OCI-M2 (cell line): ENCODE measurements around the gene PALM3.
A peak's percentile ranks its signal among the peaks of the same experiment; 100 is the strongest.
"Not testable (repeated sequence)": the region's sequence is repeated elsewhere in the genome, so short reads cannot be mapped to it uniquely, and the experiment has no call there.

Source experiments
- DNase-seq: peaks from one replicate; lab custom pipeline; 2025; ENCODE audit not compliant: unreplicated experiment; lab: John Stamatoyannopoulos, UW

PALM3 gene

GRCh38 chr19:14059652-14060155 lies 2.2 kb downstream of the PALM3 start:
- peak; percentile 38 for DNase-seq

DNA sequence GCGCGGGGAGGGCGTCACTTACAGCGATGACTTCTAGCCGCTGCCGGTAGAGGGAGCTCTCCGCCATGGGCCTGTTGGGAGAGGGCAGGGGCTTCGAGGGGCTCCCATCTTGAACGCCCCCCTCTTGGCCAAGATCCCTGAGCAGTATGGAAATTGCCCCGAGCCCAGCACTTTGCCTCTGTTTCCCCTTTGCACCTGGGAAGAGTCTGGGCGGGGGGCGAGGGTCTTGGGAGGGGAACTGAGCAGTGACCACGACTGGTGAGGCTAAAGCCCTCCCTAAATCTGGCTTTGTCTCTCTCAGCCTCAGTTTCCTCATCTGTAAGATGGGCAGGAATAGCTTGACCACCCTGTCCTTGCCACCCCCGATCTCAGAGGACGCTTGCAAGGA lies 2.8 kb downstream of the PALM3 start:
- no peak for DNase-seq

- DNase-seq = no peak
These were observed 3.4 kb downstream of the PALM3 start for GRCh38 chr19:14058182-14059092.

DNA sequence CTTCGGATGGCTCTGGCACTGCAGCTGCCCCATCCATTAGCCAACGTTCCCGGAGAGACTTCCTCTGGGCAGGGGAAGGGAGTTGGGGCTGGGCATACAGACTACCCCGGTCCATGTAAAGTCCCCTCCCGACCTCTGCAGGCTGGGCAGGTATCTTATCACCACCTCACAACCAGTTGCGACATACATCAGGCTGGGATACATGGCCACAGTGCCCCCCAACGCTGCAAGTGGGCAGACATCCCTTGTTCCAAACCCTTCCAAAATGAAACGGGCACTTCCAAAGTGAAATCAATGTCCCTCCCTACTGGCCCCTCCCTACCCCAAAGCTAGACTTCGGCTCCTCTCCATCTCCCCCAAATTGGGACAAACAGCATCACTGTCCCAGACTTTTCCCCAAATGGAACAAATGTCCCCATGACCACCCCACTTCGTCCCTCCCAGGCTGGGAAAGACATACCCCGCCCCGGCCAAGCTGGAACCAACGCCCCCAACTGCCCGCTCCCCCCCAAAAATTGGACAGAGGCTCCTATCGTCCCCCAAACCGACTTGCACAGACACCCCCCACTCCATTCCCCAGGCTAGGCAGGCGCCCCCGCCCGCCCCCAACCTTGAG lies 5.0 kb downstream of the PALM3 start:
- DNase-seq = no peak

DNA sequence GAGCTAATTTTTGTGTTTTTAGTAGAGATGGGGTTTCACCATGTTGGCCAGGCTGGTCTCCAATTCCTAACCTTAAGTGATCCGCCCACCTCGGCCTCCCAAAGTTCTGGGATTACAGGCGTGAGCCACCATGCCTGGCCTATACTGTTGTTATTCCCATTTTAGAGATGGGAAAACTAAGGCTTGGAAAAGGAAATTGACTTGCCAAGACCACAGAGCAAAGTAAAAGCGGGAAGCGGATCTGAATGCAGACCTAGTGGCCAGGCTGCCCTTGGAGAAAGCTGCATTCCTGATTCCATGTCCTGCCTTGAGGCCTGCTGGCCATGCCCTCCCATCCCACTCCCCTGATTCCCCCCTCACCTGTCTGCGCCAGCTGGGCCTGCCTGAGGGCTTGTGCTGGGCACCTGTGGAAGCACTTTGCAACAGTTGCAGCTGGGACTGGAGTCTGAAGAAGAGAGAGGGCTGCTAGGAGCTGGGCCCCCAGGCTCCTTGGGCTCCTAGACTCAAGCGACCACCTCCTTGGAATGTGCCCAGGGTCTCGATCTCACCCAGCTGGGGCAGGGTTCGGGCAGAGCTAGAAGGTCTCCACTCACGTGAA lies 5.7 kb downstream of the PALM3 start:
- DNase-seq = no peak

DNA sequence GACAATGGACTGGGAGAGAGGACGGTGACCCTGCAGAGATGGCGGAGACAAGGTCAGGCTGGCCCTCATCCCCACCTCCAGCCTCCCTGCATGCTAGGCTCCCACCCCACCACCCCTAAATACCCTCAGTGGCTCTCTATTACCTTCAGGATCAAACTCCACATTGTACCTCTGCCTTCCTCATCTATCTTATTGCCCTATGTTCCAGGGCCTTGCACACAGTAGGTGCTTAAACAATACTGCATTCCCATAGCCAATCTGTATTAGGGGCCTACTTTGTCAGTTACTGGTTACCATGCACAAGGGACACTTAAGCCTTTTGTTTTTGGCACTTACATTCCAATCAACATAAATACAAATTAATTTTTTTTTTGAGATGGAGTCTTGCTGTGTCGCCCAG lies 6.5 kb downstream of the PALM3 start:
- DNase-seq = no peak

DNA sequence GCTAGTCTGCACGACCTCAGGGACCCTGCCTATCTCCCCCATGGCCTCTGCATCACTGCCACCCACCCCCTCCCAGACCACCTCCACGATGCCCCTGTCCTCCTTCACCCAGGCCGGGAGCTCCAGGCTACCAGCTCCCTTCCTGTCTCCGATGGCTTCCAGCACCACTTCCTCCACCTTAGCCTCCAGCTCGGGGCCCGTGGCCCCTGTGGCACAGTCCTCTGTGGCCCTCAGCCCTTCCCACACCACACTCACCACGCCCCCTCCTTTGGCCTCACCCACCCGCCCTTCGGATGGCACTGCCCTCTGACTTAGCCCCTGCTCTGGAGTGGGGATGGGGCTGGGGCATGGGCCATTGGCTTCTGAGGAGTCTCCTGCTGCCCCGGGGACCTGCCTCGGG lies 7.2 kb downstream of the PALM3 start:
- DNase-seq = no peak

DNA sequence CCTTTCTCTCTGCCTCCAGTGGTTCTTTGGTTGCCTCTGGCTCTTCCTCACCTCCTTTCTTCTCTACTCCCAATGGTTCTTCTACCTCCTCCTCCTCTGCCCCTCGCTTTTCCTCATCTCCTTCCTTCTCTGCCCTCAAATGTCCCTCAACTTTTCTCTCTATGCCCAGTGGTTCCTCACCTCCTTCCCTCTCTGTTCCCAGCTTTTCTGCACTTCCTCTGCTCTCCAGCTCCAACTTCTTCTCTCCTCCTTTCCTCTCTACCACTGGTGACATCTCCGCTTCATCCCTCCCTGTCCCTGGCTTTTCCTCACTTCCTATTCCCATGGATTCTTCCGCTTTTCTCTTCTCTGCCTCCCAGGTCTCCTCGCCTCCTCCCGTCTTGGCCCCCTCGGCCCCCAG lies 7.8 kb downstream of the PALM3 start:
- no peak for DNase-seq

GRCh38 chr19:14053500-14053899 lies 8.4 kb downstream of the PALM3 start:
- DNase-seq = no peak

- DNase-seq = no peak
These were observed 8.8 kb downstream of the PALM3 start for GRCh38 chr19:14053032-14053431.

GRCh38 chr19:14052470-14052869 lies 9.4 kb downstream of the PALM3 start:
- DNase-seq = no peak

DNA sequence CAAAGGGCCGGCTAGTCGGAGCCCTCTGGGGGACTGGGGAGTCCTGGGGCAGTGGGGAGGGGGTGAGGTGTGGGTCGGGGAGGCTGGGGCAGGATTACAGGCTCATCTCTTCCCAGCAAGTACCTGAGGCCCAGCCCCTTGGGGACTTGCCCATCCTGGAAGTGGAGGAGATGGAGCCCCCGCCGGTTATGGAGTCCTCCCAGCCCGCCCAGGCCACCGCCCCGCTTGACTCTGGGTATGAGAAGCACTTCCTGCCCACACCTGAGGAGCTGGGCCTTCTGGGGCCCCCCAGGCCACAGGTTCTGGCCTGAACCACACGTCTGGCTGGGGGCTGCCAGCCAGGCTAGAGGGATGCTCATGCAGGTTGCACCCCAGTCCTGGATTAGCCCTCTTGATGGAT lies 9.9 kb downstream of the PALM3 start:
- no peak for DNase-seq

- not testable (repeated sequence) for DNase-seq
These were observed 10.9 kb downstream of the PALM3 start for GRCh38 chr19:14050961-14051360.

- DNase-seq = no peak
These were observed 11.4 kb downstream of the PALM3 start for GRCh38 chr19:14050512-14050911.

DNA sequence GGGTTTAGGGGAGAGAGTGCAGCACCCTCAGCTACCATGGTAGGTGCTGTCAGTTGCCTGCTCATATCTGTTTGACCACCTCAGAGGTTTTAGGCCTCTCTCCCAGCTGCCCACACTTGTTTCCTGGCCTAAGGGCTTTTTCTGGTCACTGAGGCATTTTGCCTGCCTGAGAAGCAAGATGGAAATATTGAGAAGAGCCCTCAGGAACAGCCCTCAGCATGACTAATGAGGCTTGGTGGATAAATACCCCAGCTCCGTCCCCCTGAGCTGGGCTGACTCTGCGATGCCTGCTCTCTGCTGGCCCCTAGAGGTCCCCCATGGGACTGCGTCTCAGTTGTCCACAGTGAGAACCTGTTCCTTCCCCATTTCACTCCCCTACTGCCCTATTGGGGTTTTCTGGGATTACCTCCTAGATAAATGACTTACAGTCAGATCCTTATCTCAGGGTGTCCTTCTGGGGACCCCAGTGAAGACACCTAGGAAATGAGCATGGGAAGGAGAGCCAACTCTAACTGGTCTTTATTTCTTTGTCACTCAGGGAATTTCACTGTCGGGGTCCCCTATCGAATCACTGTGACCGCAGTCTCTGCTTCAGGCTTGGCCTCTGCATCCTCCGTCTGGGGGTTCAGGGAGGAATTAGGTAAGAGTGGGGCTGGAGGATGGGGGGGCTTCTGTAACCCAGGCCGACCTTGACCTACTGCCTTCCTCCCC lies 13.3 kb downstream of the PALM3 start:
- peak; percentile 74 for DNase-seq

DNA sequence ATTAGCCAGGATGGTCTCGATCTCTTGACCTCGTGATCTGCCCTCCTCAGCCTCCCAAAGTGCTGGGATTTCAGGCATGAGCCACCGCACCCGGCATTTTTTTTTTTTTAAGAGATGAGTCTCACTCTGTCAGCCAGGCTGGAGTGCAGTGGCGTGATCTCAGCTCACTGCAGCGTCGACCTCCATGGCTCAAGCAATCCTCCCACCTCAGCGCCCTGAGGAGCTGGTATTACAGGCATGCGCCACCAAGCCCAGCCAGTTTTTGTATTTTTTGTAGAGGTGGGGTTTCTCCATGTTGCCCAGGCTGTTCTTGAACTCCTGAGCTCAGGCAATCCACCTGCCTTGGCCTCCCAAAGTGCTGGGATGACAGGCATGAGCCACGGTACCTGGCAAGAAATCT lies 14.0 kb downstream of the PALM3 start:
- DNase-seq = not testable (repeated sequence)

GRCh38 chr19:14042659-14043608 lies 18.9 kb downstream of the PALM3 start:
- DNase-seq = not testable (repeated sequence)

DNA sequence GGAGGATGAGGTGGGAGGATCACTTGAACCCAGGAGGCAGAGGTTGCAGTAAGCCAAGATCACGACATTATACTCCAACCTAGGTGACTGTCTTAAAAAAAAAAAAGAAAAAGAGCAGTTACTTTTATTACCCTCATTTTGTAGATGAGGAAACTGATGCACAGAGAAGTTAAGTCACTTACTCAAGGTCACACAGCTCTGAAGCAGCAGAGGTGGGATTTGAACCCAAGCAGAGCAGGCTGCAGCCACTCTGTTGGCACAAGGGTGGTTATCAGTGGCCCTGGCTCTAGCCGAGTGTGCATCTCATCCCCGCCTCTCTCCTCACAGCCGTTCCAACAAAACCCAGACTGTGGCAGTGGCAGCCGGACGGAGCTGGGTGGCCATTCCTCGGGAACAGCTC lies 22.7 kb downstream of the PALM3 start:
- no peak for DNase-seq

DNA sequence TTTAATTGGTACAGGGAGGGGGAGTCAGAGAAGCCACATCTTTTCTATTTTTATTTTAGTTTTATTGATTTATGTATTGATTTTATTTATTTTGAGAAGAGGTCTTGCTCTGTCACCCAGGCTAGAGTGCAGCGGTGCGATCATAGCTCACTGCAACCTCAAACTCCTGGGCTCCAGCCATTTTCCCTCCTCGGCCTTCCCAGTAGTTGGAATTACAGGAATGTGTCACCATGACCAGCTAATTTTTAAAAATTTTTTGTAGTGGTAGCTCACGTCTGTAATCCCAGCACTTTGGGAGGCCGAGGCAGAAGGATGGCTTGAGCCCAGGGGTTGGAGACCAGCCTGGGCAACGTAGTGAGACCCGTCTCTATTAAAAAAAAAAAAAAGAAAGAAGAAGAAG lies 26.2 kb downstream of the PALM3 start:
- DNase-seq = no peak

- DNase-seq = not testable (repeated sequence)
These were observed 26.7 kb downstream of the PALM3 start for GRCh38 chr19:14035159-14035558.
